ENCODE data around the gene MAP2K4.
A peak's percentile ranks its signal among the peaks of the same experiment; 100 is the strongest.

MAP2K4 gene

DNA sequence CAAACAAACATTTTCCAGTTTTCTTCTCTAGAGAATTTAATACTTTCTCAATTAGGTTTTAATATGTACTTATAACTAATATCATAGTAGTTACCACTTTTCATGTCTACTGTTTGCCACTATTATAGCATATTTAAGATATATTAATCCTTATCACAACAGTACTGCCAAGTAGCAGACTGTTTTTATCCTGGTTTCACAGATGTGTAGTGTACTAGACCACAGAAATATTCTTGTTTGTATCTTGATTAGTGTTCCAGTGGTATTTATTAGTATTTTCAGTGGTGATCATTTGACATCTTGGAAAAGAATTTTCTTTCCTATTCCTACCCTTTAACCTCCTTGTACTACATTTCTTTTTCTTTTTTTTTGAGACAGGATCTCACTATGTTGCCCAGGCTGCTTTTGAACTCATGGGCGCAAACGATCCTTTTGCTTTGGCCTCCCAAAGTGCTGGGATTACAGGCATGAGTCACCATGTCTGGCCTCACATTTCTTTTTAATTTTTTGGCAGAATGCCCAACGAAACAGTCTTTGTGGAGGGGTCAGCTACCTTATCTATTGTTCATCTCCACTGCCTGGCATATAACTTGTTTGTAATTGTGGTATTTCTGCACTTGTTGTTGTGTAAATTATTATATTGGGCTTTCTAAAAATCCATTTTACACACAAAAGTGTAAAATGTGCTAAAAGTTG is 27.2 kb downstream of the MAP2K4 start (continued):
- TF ChIP-seq, protein P1, sequence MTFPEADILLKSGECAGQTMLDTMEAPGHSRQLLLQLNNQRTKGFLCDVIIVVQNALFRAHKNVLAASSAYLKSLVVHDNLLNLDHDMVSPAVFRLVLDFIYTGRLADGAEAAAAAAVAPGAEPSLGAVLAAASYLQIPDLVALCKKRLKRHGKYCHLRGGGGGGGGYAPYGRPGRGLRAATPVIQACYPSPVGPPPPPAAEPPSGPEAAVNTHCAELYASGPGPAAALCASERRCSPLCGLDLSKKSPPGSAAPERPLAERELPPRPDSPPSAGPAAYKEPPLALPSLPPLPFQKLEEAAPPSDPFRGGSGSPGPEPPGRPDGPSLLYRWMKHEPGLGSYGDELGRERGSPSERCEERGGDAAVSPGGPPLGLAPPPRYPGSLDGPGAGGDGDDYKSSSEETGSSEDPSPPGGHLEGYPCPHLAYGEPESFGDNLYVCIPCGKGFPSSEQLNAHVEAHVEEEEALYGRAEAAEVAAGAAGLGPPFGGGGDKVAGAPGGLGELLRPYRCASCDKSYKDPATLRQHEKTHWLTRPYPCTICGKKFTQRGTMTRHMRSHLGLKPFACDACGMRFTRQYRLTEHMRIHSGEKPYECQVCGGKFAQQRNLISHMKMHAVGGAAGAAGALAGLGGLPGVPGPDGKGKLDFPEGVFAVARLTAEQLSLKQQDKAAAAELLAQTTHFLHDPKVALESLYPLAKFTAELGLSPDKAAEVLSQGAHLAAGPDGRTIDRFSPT (tag by site-specific recombination; IDR thresholded peaks at IDR 0.05) = peak; percentile 64
- TF ChIP-seq ZNF426 (tag by site-specific recombination; IDR thresholded peaks at IDR 0.05) = no peak
- TF ChIP-seq ZXDB (tag by site-specific recombination; IDR thresholded peaks at IDR 0.05) = no peak
- no peak for TF ChIP-seq ZNF585B (tag by site-specific recombination; IDR thresholded peaks at IDR 0.05)
- no peak; the same call in 1 of the 2 replicates for TF ChIP-seq ZNF549 (tag by site-specific recombination; IDR thresholded peaks at IDR 0.05)
- TF ChIP-seq, protein P2, sequence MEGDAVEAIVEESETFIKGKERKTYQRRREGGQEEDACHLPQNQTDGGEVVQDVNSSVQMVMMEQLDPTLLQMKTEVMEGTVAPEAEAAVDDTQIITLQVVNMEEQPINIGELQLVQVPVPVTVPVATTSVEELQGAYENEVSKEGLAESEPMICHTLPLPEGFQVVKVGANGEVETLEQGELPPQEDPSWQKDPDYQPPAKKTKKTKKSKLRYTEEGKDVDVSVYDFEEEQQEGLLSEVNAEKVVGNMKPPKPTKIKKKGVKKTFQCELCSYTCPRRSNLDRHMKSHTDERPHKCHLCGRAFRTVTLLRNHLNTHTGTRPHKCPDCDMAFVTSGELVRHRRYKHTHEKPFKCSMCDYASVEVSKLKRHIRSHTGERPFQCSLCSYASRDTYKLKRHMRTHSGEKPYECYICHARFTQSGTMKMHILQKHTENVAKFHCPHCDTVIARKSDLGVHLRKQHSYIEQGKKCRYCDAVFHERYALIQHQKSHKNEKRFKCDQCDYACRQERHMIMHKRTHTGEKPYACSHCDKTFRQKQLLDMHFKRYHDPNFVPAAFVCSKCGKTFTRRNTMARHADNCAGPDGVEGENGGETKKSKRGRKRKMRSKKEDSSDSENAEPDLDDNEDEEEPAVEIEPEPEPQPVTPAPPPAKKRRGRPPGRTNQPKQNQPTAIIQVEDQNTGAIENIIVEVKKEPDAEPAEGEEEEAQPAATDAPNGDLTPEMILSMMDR (tag by site-specific recombination; IDR thresholded peaks at IDR 0.05) = no peak
- TF ChIP-seq SP2 (tag by site-specific recombination; IDR thresholded peaks at IDR 0.05) = no peak
- TF ChIP-seq ZNF292 (tag by site-specific recombination; IDR thresholded peaks at IDR 0.05; ENCODE audit: borderline replicate concordance, low read depth) = no peak
- no peak for TF ChIP-seq INSM2 (tag by site-specific recombination; IDR thresholded peaks at IDR 0.05)
- no peak for TF ChIP-seq ZNF624 (tag by site-specific recombination; IDR thresholded peaks at IDR 0.05)
- no peak for TF ChIP-seq BCL11B (tag by site-specific recombination; IDR thresholded peaks at IDR 0.05; ENCODE audit: low read depth)
- TF ChIP-seq ZNF707 (tag by site-specific recombination; IDR thresholded peaks at IDR 0.05) = no peak
- TF ChIP-seq ZNF529 (tag by site-specific recombination; IDR thresholded peaks at IDR 0.05; ENCODE audit: insufficient replicate concordance) = no peak
- TF ChIP-seq ZNF433 (tag by site-specific recombination; IDR thresholded peaks at IDR 0.05; ENCODE audit: low read depth) = no peak
- TF ChIP-seq ZNF184 (tag by site-specific recombination; IDR thresholded peaks at IDR 0.05) = 0 out of 2 replicates have a peak, but pooled peaks have one; percentile 27
- no peak for TF ChIP-seq ZNF692 (tag by site-specific recombination; IDR thresholded peaks at IDR 0.05)
- 0 out of 2 replicates have a peak, but pooled peaks have one; percentile 14 for TF ChIP-seq ZBTB17 (tag by site-specific recombination; IDR thresholded peaks at IDR 0.05)
- no peak for TF ChIP-seq ZNF398 (tag by site-specific recombination; IDR thresholded peaks at IDR 0.05)
- TF ChIP-seq, protein P3, sequence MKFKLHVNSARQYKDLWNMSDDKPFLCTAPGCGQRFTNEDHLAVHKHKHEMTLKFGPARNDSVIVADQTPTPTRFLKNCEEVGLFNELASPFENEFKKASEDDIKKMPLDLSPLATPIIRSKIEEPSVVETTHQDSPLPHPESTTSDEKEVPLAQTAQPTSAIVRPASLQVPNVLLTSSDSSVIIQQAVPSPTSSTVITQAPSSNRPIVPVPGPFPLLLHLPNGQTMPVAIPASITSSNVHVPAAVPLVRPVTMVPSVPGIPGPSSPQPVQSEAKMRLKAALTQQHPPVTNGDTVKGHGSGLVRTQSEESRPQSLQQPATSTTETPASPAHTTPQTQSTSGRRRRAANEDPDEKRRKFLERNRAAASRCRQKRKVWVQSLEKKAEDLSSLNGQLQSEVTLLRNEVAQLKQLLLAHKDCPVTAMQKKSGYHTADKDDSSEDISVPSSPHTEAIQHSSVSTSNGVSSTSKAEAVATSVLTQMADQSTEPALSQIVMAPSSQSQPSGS (tag by site-specific recombination; IDR thresholded peaks at IDR 0.05; ENCODE audit: low read depth) = no peak
- TF ChIP-seq ZNF114 (tag by site-specific recombination; IDR thresholded peaks at IDR 0.05) = no peak
- no peak for TF ChIP-seq ZNF112 (tag by site-specific recombination; IDR thresholded peaks at IDR 0.05)
- TF ChIP-seq WT1 (tag by site-specific recombination; IDR thresholded peaks at IDR 0.05) = no peak
- TF ChIP-seq SP7 (tag by site-specific recombination; IDR thresholded peaks at IDR 0.05) = peak; percentile 34; the same call in 1 of the 2 replicates
- TF ChIP-seq, protein P4, sequence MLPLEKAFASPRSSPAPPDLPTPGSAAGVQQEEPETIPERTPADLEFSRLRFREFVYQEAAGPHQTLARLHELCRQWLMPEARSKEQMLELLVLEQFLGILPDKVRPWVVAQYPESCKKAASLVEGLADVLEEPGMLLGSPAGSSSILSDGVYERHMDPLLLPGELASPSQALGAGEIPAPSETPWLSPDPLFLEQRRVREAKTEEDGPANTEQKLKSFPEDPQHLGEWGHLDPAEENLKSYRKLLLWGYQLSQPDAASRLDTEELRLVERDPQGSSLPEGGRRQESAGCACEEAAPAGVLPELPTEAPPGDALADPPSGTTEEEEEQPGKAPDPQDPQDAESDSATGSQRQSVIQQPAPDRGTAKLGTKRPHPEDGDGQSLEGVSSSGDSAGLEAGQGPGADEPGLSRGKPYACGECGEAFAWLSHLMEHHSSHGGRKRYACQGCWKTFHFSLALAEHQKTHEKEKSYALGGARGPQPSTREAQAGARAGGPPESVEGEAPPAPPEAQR (tag by site-specific recombination; IDR thresholded peaks at IDR 0.05) = no peak
- no peak for TF ChIP-seq ZNF211 (tag by site-specific recombination; IDR thresholded peaks at IDR 0.05; ENCODE audit: low read depth)
- no peak for TF ChIP-seq ZSCAN16 (tag by site-specific recombination; IDR thresholded peaks at IDR 0.05)
- TF ChIP-seq ZNF121 (tag by site-specific recombination; IDR thresholded peaks at IDR 0.05) = peak; percentile 92
